Breast epithelium (tissue), 3 donors: Measurements from ENCODE around the gene RASA4B.
"Not testable (repeated sequence)": the region's sequence is repeated elsewhere in the genome, so short reads cannot be mapped to it uniquely, and the experiment has no call there.

Source experiments
- CTCF ChIP-seq, 3 donors: fragments of 450-650 bp; IDR thresholded peaks; one replicate each; pipeline ENCODE4 v1.5.1; 2016 to 2017; ENCODE audit warnings: antibody characterized with exemption in 3 of 3, mild to moderate bottlenecking in 3 of 3, moderate library complexity in 3 of 3
- POLR2A ChIP-seq: fragments of 450-650 bp; IDR thresholded peaks from one replicate; pipeline ENCODE4 v1.6.1; 2016; ENCODE audit warnings: antibody characterized with exemption, mild to moderate bottlenecking, moderate library complexity

GRCh38 chr7:102546353-102546752 lies 28.8 kb upstream of the RASA4B start:
- TF ChIP-seq POLR2A; CTCF (IDR thresholded peaks at IDR 0.05): not testable (repeated sequence)
